Measurements from ENCODE around the gene CERS3.

Gene CERS3

DNA sequence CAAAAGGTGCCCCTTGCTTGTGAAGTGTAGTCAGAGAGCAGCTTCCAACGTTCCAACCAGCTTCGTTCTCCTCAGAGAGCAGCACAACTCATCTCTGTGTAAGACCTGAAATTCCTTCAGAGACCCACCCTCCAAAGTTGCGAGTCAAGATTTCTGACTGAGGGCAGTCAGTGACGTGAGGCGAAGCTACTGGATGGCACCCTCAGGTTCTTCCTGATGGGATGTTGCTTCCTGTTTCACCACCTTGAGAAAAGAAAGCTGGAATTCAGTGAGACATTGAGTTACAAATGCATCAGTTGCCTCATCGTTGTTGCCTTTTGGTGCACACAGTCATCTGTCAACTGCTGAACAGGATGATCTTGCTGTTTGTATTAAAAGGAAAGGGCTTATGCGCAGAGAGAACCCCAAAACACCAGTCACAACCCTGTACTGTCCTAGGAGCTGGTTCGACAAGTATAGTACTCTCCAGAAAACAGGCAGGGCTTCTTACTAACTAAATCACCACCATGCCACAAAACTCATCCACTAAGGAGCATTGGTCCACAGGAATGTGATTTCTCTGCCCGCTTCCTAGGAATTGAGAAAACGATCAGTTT lies at the start of gene CERS3:
Gene CERS3, minus strand, starts transcription at position 118 of the 596 bp plus-strand sequence. CDS start 27,101 bp downstream, outside the sequence.
- DNase-seq: no peak

DNA sequence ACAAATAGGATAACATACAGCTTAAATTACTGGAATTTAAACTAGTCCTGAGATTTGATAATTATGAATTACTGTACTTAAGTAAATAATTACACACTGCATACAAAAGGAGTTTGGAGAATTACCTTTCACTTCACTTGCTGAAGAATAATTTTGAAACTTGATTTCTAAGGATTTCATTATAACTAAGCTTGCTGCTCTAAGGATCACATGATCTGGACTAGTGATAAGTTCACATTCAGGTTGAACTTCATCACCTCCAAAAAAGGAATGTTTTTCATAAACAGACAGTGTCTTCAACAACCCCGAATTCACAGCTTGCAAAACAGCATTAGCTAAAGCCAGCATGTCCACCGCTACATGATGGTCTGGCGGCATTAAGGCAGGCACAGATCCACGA lies 44.8 kb upstream of the CERS3 start:
- DNase-seq: no peak

DNA sequence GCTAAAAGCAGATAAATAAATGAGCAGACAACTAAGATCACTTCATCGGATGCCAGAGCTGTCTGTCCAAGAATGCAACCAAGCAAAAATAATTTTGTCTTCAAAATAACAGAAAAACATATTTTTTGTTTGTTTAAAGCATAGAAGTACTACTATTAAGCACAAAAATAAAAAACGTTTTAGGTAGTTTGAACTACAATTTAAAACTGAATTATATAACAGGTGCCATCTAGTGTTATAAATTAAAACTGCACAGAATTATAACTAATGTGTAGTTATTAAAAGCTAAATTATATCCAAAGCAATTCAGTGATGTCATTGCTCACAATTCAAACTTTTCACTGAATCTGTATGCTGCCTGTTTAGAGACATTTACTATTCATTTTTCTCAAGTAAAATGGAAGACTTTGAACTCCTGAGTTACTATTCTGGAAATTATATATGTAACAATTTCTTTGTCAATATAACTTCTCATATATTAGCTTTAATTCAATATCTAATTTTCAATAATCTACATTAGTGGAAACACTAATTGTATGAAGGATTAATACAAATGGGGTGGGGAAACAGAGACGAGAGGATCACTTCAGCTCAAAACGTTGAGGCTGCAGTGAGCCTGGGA lies 43.7 kb upstream of the CERS3 start:
- no peak for DNase-seq

DNA sequence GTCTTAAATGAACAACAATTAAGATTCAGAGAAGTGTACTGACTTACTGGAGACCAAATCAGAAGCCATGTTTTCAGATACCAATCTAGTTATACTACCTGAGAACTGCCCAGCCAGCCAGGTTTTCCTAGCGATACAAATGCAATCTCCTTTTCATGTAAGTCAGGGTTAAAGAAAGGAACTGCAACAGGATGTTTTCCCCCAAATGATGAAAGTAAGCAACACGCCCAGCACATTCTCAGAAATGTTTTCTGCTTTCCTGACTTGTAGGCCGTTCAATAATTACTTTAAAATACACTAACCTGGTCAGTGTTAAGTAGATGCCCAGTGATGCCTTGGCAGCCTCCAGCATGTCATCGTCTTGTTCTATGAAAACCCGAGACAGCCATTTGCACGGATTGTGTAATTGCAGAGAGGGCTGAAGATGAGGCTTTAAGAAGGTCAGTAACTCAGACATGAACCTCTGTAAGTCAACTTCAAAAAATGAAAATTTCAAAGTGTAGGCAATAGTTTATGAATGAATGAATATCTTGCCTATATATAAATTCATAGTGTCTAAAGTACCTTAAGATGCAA lies 42.9 kb upstream of the CERS3 start:
- no peak for DNase-seq

DNA sequence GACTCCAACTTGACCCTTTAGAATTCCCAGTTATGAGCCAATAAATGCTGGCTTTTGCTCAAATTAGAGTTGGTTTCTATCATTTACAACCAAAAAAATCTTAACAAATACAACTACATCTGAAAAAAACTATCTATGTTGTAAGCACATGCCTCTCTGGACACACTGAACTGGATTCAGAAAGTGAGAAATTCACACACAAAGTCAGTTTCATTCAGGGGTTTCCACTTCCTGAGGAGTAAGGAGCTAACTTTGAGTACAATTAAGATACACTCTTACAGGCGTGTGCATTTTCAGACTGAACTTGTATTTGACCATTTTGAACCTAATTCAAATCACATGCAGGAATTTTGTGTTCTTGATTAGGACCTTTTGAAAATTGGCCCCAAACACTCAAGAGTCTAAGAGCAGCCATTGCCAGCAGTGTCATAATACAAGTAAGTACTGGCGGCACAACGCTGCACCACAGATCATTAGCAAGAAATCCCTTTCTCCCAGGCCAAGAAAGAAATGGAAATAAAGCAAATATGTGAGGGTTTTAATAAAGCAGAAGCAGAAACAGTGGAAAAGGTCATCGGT lies 42.1 kb upstream of the CERS3 start:
- DNase-seq: no peak

DNA sequence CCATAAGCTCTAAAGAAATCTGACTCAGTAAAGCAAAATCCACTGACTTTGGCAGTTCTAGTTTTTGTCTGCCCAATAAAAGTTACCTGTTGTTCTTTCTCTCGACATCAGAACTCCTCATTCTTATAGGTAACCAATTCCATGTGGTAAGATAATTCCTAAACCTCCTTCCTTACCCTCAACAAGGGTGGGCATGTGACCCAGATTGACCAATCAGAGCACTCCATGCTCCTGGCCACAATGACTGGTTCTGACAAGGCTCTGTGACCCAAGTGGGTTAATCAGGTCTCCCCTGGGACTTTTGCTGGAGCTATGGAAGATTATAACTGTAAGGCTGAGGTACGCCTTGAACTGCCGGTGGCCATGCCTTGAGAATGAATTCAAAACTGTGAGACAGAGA lies 41.5 kb upstream of the CERS3 start:
- no peak for DNase-seq

DNA sequence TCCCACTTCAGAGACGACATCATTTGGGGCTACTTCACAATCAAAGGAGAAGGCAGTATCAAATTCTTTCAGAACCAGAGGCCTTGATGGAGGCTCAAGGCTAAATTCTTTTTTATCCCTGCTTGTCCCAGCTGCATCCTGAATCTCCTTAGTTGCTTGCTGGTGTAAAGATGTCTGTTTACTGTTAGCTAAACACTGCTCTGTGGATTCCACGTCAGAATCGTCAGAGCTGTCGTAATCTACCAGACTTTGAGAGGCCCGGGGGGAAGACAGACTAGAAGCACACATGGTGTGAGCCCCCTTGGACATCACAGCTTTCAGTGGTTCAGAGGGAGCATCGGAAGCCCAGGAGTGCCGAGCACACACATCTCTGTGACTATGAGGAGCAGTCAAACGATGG lies 40.6 kb upstream of the CERS3 start:
- DNase-seq: no peak

DNA sequence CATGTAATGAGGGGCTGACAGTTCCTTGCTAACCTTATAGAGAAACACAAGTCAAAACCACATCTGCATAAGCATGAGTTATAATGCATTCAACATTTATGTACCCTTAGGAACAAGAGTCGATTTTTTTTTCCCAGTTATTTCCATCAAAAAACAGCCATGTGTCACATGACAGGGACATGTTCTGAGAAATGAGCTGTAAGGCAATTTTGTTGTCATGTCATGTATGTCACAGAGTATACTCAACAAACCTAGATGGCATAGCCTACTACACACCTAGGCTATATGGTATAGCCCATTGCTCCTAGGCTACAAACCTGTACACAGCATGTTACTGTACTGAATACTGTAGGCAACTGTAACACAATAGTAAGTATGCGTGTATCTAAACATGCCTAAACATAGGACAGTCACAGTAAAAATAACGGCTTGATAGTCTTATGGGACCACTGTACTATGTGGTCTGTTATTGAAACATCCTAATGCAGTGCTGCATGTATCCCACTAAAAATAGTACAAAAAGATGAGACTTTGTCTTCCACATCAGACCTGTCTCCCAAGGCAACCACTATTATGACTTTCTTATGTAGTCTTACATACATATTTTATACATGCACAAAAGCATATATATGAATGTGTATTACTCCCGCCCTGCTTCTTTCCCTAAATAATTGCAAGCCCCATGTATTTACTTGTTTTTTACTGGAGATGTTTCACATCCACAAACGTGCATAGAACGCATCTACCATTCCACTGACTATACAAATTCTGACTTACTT lies 38.3 kb upstream of the CERS3 start:
- no peak for DNase-seq

DNA sequence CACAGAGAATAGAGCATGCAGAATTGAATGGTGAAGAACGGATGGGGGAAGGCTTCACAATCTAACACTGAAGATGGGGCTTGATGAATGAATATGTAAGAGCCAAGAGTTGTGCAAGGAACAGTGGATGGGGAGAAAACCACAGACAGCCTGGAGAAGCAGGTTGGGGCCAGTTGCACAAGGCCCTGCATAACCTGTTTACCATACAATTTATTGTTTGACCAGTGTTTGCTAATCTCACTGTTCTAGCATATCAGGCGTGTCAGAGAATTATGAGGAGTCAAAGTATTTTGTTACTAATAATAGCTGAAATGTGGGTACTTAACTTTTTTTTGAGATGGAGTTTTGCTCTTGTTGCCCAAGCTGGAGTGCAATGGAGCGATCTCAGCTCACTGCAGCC lies 36.8 kb upstream of the CERS3 start:
- no peak for DNase-seq

DNA sequence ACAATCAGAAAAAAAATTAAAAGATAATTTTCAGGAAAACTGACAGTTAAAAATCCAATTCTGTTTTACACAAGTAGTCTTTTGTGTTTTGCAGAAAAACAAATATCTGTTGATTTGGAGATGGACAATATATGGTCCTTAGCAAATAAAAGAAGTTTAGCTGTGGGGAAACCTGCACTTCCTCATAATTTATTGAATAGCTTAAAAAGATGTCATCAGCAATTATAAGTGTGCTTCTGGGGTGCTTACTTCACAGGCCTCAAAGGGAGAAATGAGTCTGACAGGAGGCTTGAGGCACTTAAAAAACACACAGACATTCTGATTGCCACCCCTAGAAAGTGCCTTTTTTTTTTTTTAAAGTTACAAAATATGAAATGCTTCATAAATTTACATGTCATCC lies 31.6 kb upstream of the CERS3 start:
- DNase-seq: no peak

DNA sequence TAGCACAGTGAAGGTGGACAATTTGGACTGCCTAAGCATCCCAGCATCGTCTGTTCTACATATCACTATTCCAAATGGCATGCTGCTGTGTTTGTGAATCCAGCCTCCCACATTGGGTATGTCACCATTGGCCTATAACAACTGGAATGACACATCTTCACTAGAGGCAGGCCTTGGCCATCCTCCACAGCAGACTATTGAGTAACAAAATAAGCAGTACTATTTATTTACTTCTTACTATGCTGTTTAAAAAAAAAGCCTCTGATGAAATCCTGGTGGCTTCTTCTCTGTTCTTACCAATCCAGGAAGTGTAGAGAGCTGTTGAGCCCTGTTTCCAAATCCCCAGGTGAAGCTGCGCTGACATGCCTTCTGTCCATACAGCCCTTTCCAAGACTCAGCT lies 30.6 kb upstream of the CERS3 start:
- DNase-seq: no peak

DNA sequence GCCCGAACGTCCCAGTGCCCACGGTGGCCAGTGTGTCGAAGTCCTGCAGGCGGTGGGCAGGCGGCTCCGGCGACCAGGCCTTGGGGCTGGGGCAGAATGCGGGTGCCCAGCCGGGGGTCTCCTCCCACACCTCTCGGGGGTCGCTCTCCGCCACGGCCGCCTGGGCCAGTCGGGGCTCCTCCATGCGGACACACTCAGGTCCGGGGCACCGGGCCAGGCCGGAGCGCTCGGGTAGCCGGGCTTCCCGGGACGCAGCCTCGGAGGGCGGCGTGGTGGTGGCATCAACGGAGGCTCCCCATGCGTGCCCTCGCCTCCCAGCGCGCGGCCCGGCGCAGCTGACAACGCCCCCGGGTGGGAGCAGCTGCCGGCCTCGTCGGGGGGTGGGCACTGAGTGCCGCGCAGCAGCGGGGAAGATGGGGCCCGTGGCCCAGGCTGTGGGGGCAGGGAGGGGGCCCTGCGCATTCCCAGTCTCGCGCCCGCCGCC lies 30.1 kb upstream of the CERS3 start:
- DNase-seq: no peak

DNA sequence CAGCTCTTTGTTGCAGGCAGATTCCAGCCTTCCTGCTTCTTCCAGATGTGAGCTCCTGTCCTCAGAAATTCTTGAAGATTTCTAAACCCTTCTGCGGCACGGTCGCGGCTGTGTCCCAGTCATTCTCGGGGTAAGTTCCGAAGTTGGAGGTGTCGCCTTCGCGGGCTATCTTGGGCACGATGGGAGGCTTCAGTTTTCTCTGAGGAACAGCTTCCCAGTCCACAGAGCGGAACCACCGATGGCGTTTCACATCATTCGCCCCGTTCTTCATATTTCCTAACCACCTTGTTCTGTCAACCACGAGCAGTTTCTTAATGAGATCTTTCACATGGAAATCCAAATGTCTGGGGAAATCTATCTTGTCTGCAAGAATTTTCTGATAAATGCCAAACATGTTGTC lies 24.7 kb upstream of the CERS3 start:
- DNase-seq: no peak

DNA sequence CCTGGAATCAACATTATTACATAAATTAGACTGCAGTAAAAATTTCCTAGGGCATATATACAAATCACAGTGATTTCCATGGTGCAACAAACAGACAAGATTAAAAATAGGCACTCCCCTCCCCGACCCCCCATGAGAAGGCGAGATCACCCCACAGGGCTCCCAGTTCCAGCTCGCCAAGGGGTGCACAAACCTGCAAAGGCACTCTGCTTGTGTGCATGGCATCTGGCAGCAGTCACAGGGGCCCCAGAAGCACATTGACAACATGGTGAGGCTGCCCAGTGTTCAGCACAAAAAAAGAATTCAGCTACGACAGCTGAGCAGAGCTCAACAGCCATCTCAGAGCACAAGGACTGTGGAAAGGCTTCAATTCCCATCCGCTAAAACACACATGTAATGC lies 19.2 kb upstream of the CERS3 start:
- no peak for DNase-seq

DNA sequence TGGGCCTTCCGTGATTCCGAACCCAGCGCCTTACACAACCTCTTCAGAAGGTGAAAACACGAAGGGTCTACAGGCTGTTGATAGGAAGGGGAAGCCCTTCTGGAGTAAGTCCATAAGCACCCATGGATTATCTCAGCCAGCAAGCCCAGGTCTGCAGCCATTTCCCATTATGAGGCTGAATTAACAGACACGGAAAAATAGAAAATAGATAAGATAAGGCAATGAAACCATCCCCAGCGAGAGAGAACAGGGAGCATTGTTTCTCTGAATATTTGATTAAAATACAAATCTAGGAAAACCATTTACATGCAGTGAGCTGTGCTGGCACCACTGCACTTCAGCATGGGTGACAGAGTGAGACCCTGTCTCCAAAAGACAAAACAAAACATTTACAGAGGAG lies 16.2 kb upstream of the CERS3 start:
- no peak for DNase-seq

DNA sequence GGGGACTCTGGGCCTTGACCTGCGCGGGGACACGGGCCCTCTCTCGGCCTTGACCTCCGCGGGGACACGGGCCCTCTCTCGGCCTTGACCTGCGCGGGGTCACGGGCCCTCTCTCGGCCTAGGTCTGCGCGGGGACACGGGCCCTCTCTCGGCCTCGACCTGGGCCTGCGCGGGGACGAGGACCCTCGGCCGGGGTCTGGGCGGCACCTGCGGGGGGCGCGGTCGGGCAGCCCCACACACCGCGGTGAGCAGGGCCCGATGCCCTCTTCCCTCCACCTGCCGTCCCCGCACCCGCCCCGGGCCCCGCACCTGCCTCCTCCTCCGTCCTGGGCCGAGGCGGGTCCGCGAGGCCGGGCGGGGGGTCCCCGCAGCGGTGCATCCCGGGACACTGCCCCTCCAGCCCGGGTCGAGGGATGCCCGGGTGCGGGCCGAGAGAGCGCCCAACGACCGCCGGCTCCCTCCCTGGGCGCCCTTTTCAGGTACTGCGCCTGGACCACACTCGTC lies 15.6 kb upstream of the CERS3 start:
- DNase-seq: no peak

DNA sequence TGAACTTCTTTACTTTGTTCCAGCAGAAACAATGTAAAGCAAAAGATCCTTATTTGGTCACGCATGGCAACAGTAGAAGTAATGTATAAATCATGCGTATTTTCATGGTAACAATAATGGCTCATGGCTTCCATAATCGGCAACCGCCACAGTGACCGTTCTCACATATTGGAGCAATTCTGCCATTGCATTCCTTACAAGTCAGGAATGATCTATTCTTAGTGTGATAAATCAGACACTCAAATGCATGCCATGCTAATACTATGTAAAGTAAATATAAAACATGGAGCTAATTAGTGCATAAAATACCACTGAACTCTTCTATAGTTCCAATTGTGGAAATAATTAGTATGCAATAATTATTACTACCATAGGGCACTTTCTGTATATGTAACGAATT lies 13.5 kb upstream of the CERS3 start:
- no peak for DNase-seq

DNA sequence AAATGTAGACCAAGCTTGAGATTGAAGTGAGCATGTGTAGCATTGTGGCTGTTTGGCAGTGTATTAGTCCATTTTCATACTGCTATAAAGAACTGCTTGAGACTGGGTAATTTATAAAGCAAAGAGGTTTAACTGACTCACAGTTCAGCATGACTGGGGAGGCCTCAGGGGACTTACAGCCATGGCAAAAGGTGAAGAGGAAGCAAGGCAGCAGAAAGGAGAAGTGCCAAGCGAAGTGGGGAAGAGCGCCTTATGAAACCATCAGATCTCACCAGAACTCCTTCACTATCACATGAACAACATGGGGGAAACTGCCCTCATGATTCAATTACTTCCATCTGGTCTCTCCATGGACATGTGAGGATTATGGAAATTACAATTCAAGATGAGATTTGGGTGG lies 8.6 kb upstream of the CERS3 start:
- no peak for DNase-seq

DNA sequence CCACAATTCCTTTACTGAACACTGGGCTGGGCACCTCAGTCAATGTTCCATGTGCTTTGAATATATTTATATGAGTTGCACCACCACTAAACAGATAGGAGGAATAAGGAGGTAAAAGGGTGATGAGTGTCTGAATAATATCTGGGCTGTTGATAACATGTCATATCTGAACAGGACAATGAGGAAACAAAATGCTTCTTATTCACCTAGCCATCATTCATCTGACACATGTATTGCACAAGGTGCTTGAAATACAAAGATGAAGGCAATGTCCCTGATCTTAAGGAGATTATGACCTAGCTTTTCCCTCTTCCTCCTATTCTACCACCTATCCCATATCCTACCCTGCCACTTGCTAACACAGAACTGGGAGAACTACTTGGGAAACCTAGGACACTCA lies 8.0 kb upstream of the CERS3 start:
- no peak for DNase-seq

DNA sequence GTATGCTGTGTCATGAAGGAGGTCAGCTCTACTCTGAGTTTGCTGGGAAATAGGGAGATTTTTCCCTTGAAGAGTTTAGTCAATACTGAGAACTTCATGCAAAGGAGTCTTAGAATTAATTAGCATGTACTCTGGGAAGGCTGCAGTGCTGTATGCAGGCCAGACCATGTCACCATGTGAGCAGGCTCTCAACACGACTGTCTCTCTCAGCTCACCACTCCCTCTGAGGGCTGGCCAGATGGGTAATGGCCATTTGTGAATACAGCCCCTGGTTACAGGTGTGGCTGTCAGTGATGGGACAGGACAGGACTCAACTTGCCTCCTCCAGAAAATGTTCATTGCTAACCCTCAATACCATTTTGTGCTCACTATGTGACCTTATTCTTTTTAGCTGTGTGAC lies 5.1 kb upstream of the CERS3 start:
- no peak for DNase-seq

DNA sequence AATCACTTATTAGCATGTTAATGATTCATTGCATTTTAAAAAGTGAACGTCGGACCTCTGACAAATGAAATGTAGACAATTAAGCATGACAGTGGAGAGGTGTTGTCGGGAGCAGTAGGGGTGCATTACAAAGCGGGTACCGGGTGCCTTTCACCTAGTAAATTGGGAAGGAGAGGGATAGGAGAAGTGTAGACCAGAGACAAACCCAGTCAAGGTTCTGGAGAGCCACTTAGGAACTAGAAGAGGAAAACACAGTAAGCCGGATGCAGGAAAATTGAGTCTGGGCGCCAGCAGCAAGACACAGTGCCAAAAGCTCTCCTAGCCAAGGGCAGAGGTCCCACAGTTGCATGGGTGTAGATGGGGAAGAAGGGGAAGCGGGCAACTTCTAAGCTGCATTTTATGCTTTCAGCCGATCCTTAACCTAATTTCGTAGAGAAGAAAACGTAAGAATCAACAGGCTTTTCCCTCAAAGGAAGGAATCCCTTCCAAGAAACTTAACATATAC lies 3.1 kb upstream of the CERS3 start:
- no peak for DNase-seq

DNA sequence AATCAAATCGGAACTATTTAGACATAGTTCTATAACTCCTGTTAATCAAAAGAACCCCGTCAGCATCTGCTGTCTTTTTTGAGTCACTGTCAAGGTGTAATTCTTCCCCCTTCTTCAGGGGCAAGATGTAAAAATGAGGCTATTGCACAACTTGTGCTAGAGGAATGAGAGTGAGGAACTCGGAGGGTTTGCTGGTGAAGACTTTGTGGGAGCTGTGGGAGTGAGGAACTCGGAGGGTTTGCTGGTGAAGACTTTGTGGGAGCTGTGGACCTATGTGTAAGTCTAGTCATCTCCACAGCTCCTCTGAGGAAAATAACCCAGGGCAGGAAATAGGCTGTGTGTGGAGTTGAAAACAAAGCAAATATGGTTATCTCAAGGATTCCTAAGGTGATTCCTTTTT lies 2.5 kb upstream of the CERS3 start:
- no peak for DNase-seq

DNA sequence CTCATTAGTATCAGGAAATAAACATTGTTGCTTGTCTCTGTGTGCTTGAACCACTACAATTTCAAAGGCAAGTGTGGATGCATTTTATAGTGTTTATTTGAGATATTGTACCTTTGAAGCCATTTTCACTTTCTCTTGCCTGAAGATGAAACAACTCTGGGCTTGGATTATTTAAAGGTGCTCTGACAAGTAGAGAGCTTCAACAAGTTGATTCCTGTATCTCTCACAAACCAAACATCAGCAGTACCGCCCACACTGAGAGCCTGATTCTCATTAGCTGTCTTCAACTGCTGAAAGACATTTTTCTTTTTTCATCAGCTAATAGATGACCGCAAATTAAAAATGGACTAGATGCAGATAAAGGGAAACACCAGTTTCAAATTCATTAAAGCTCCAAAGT lies 806 bp upstream of the CERS3 start:
- DNase-seq: no peak
